H1 (cell line): ENCODE measurements around the gene EPB41L1. TPM values are rescaled to one million over a fixed set of nuclear protein-coding genes. Genes with fewer than 3 reads are reported as not detected.

Experiments used
- CHD2 ChIP-seq: IDR thresholded peaks from 2 replicates; pipeline ENCODE4 v1.6.1; 2012; ENCODE audit warnings: low read length, improper control_type of control experiment
- JUN ChIP-seq: IDR thresholded peaks from 2 replicates; pipeline ENCODE4 v1.6.1; 2011; ENCODE audit warnings: low read depth, mild to moderate bottlenecking, improper control_type of control experiment, low read length
- KDM1A ChIP-seq: fragments of 200-600, 300-600 bp; sonication (generic); IDR thresholded peaks from 2 replicates; pipeline ENCODE4 v1.7.1; 2016; ENCODE audit warnings: mild to moderate bottlenecking, low read length, borderline replicate concordance
- POU5F1 ChIP-seq: IDR thresholded peaks from 2 replicates; pipeline ENCODE4 v1.6.1; 2011; ENCODE audit warnings: low read depth, mild to moderate bottlenecking, low read length, moderate library complexity
- polyA plus RNA-seq, 7 experiments: library from polyadenylated mRNA; depleted of rRNA in 3 of 7; stranded (reverse) in 5 of 7; unstranded in 2 of 7; fragments of >200 nt in 5 of 7; fragments of 200-250 nt in 2 of 7; gene quantifications; 1 replicate in 5 of 7; 2 replicates in 1 of 7; 4 replicates in 1 of 7; pipeline versions ENCODE4 v1.2.1 to v1.2.3, GENCODE V29; 2011 to 2013; ENCODE audit warnings: missing spikeins in 2 of 7, mixed read lengths in 2 of 7
- total RNA-seq: library from RNA; stranded (reverse); fragmentation: NEBNext Ultra II Directional; extraction: Animal tissue kit (Norgen Biotek cat#: 25700); gene quantifications from 2 replicates; pipeline ENCODE4 v1.2.1, GENCODE V29; 2021

EPB41L1 gene
- total and polyA plus RNA-seq, 2 of the 8 experiments (the other 6 are each of a cell fraction or from before 2014, with no cell fraction given), result 14.8 to 36.0 TPM

GRCh38 chr20:36155991-36156390 lies 1.5 kb downstream of the EPB41L1 start (continued):
- TF ChIP-seq POU5F1 (no peak), JUN (no peak), KDM1A (no peak), CHD2 (no peak)
